GM21723 (cell line): ENCODE results near the gene GMPR.
"Not testable (repeated sequence)": the region's sequence is repeated elsewhere in the genome, so short reads cannot be mapped to it uniquely, and the experiment has no call there.

Experiments used
- ATAC-seq: cut with Tn5 transposase; IDR thresholded peaks from one replicate; pipeline ENCODE4 v1.9.1; 2021; ENCODE audit warnings: mild to moderate bottlenecking, moderate library complexity; ENCODE audit not compliant: unreplicated experiment

GMPR gene

DNA sequence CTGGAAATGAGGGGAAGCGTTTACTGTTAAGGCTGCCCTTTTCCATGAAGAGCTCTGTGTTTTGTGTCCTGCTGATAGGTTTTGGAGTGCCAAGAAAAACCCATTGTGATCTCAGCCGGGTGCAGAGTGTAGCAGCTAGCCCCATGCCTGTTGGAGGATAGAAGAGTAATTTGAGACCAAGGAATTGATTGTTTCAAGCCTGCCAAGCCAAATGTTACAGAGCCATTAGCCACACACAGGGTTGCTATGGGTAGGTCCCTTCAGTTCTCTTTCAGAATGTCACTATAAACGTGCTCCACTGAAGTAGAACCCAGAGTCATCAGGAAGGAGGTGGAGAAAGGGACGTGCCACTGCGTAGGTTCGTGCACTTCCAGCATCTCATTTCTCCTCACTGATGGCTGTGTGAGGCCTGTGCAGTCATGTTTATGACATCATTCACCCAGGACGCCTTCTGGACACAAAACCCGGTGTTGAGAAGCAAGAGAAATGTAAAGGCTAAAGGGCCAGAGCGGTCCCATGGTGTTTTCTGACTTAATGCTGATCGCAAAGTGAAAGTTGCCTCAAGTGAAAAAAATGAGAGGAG is 6.6 kb downstream of the GMPR start:
- no peak for ATAC-seq

DNA sequence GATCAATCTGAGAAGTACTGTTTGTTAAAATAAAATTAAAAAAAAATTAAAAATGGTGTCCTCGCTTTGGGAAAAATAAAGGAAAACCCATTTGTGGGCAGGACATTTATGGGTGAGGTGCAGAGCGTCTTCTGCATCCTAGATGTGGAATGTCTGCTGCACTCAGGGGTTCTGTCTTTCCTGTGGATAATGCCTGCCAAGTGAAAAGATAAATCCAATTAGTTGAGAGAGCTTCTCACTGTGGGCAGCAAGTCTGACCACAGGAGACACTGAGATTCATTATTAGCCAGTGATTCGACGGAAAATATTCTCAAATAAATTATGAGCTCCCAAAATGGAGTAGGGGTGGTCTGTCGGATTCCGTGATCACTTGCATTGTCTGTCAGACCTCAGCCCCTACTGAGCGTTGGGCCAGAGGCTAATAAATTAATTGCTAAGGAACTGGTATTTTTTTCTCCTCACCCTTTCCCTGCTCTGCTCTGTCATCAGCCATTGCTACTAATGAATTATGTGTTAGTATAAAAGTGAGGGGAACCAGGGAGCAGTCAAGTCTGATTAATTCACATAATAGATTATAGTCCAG is 10.0 kb downstream of the GMPR start:
- ATAC-seq, result no peak

DNA sequence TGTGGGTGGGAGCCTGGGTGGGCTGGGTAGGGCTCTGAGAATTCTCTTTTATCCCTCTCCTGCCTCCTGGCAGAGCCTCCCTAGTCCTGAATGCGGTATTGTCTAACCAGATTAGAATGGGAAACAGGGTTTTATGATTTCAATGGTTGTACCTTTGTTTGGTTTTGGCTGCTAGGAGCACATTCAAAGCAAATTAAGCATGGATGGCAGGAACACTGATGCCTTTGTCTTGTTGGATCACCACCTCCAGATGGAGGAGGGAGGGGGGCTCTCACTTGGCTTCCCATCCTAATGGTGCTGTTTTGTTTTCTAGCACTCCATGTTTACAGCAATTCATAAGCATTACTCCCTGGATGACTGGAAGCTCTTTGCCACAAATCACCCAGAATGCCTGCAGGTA is 11.6 kb downstream of the GMPR start:
- ATAC-seq, result no peak

GRCh38 chr6:16251706-16252105 is 13.3 kb downstream of the GMPR start:
- no peak for ATAC-seq

DNA sequence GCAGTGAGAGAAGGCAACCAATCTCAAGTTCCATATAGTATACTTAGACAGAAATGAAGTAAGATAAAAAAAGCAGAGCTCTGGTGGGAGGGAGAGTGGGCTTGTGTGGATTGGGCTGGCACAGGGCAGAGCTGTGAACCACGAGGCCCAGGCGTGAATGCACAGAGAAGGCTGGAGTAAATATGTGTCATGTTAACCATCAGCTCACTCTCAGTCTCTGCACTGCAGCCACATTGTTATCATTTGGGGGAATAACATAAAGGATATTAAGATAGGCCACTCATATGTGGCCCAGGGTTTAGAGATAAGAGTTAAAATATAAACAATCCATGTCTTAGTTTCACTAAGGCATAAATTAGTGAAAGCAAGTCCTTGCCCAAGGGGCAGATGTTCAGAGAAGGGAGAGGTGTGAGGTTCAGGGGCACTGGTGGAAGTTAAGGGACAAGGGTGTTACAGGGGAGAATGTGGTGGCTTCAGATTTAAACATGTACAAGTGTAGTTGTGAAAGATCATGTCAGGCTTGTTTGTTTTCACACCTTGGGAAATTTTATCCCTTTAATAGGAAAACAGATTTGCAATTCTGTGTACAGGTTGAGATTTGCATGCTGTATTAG is 14.4 kb downstream of the GMPR start:
- ATAC-seq, result no peak

DNA sequence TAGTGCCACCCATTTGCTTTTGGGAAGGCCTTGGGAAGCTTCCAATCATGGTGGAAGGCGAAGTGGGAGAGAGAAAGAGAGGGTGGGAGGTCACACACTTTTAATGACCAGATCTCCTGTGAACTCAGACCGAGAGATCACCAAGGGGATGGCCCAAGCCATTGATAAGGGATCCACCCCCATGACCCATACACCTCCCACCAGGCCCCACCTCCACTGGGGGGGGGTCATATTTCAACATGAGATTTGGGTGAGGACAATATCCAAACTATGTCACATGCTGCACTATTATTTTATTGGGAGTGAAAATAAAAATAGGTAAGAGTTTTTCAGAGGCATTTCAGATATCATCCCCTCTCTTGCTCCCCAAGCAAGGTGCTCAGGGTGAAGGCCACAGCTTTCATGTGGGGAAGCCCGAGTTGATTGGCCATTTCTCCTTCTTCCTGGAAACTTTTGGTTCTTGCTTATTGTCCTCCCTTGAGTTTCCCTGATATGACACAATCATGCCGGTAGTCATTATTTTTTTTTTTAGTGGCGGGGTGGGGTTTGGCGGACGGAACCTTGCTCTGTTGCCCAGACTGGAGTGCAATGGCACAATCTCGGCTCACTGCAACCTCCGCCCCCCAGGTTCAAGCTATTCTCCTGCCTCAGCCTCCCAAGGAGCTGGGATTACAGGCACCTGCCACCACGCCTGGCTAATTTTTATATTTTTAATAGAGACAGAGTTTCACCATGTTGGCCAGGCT is 15.2 kb downstream of the GMPR start:
- ATAC-seq, result no peak

DNA sequence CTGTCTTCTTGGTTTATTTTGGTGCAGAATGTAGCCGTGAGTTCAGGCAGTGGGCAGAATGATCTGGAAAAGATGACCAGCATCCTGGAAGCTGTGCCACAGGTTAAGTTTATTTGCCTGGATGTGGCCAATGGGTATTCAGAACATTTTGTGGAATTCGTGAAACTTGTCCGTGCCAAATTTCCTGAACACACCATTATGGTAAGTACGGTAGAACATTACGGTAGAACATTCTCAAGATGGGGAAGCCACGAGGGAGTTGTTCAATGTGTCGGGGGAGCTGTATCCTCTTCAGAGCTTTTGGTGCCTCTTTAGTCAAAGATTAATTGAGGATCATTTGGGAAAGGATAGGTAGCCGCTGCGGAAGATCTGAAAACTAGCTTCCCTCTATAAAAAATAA is 16.1 kb downstream of the GMPR start:
- no peak for ATAC-seq

- ATAC-seq, result no peak
Measured at GRCh38 chr6:16256781-16257180, 18.4 kb downstream of the GMPR start.

- ATAC-seq, result no peak
Measured at GRCh38 chr6:16257999-16258708, 19.8 kb downstream of the GMPR start.

DNA sequence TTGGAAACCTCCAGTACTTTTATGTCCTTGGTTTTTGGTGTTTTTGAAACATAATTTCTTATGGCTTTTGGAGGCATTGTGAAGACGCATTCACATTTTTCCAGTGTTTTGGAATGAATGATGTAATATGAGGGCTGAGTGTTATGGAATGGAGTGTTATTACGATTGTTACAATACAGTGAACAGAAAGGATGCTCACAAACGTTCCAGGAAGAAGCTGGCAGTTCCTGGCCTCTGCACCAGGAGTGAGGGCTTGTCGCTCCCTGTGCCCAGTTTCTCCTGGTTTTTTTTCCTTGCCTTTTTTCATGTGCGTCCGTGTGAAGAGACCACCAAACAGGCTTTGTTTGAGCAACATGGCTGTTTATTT is 20.3 kb downstream of the GMPR start:
- no peak for ATAC-seq

GRCh38 chr6:16259604-16260003 is 21.2 kb downstream of the GMPR start:
- ATAC-seq, result not testable (repeated sequence)

- ATAC-seq, result not testable (repeated sequence)
Measured at GRCh38 chr6:16260602-16261001, 22.2 kb downstream of the GMPR start.

DNA sequence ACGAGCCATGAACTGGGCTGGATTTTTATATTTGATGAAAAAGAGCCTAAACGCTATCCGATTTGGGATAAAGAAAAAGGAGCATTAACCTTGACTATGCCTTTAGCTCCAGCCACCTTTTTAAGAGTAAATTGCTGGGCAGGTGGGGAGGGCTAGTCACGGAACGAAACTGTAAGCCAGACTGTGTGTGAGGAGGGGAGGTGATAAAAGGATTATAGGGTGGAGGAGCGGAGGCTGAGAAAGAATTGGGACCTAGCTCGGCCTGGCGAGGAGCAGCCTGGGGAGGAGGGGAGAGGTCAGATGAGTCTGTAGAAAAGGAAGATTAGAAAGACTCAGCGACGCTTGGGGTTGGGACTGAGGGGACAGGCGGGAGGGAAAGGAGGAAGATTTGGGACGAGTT is 24.4 kb downstream of the GMPR start:
- not testable (repeated sequence) for ATAC-seq

- ATAC-seq, result not testable (repeated sequence)
Measured at GRCh38 chr6:16263464-16264099, 25.2 kb downstream of the GMPR start.

DNA sequence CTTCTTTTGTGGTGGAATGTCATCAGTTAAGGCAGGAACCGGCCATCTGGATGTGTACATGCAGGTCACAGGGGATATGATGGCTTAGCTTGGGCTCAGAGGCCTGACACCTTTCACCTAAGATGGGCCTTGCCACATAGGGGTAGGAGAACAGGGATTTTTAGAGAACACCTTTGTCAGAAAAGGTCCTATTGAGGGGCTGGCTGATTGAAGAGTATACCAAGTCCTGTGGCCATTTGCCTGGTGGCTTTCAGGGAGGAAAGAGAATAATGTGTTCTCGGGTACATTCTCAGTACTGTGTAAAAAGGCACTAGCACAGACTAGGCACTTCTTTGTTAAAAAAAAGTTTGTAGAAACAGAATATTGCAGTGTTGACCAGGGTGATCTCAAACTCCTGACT is 26.4 kb downstream of the GMPR start:
- ATAC-seq, result no peak

GRCh38 chr6:16265351-16266341 is 27.3 kb downstream of the GMPR start:
- no peak for ATAC-seq

- no peak for ATAC-seq
Measured at GRCh38 chr6:16267428-16268263, 29.3 kb downstream of the GMPR start.

GRCh38 chr6:16269442-16270070 is 31.2 kb downstream of the GMPR start:
- ATAC-seq, result not testable (repeated sequence)
